Activated CD8-positive, alpha-beta T cell treated with anti-CD3 and anti-CD28 coated beads, Interleukin-2, amount 10 ng/mL, durations not matched to agents 7 days and 5 days (primary cell): Measurements from ENCODE around the gene SNRPB. TPM values are rescaled to one million over a fixed set of nuclear protein-coding genes. Genes with fewer than 3 reads are reported as not detected.
"Not testable (repeated sequence)": the region's sequence is repeated elsewhere in the genome, so short reads cannot be mapped to it uniquely, and the experiment has no call there.

Experiments used
- ATAC-seq: fragments of 150-1000 bp; cut with Tn5 transposase; one replicate; pipeline ENCODE4 v1.10.0; 2021; ENCODE audit warnings: moderate library complexity
- CTCF ChIA-PET: fragments of 350-600 bp; sonication (Branson Sonifier 250); formaldehyde crosslinking; loops from one replicate; lab custom pipeline; 2021; ENCODE audit warnings: antibody characterized with exemption; lab: Charles Lee
- POLR2A ChIA-PET: fragments of 350-600 bp; sonication (Branson Sonifier 250); formaldehyde crosslinking; loops from one replicate; lab custom pipeline; 2021; ENCODE audit warnings: antibody characterized with exemption; lab: Charles Lee
- DNase-seq: peaks from one replicate; pipeline ENCODE4 v3.0.0-alpha.2; 2020
- H3K27ac Mint-ChIP-seq: one replicate; pipeline ENCODE4 v1.8.0; 2021; ENCODE audit warnings: mild to moderate bottlenecking, mixed read lengths
- H3K27me3 Mint-ChIP-seq: one replicate; pipeline ENCODE4 v1.8.0; 2021; ENCODE audit warnings: low read depth, mixed read lengths
- H3K36me3 Mint-ChIP-seq: one replicate; pipeline ENCODE4 v1.8.0; 2021; ENCODE audit warnings: low read depth, mixed read lengths
- H3K4me1 Mint-ChIP-seq: one replicate; pipeline ENCODE4 v1.8.0; 2021; ENCODE audit warnings: low read depth, mixed read lengths
- H3K4me3 Mint-ChIP-seq: one replicate; pipeline ENCODE4 v1.8.0; 2021; ENCODE audit warnings: mild to moderate bottlenecking, mixed read lengths
- H3K9me3 Mint-ChIP-seq: one replicate; pipeline ENCODE4 v1.8.0; 2022; ENCODE audit warnings: mixed read lengths; ENCODE audit not compliant: insufficient read depth
- total RNA-seq, 2 experiments: library from RNA; stranded (reverse); gene quantifications; one replicate each; pipeline ENCODE4 v1.2.3, GENCODE V29; 2021

Gene SNRPB
- total RNA-seq, 2 experiments from 2014 or later: 338 to 339 TPM

DNA sequence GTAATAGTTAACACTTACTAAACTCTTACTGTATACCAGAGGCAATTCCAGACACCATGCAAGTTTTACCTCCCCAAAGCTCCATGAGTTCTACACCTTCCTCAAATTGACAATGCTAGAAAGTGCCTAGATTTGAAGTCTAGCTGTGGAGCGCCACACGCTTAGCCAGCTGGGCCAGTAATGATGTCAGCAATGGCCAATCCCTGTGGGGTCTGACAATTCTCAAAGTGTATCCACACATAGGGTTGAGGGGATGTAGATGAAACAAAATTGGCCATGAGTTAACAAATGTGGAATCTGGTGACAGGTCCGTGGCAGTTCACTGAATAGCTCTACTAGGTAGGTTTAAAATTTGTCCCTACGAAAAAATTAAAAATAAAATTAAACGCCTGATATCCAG lies 36.9 kb upstream of the SNRPB start:
- no peak for DNase-seq
- peak overlapping the region; percentile 99 for H3K4me3 Mint-ChIP-seq
- CTCF ChIA-PET: interaction anchor here (1.1 to 3.6 kb wide), 4 partner anchors 10 to 120 kb away, joined by 3 to 51 read pairs (median 6); no protein-coding TSS in a partner anchor
- peaks cover 4% of the 10 kb centered on the region for H3K36me3 Mint-ChIP-seq
- peaks cover 10% of the 10 kb centered on the region for H3K27me3 Mint-ChIP-seq
- POLR2A ChIA-PET: interaction anchor here (1.5 to 2.6 kb wide), 4 partner anchors 13 to 37 kb away, joined by 5 to 18 read pairs (median 7); partner anchors contain the start of gene SNRPB
- no peak overlapping the region for H3K27ac Mint-ChIP-seq
- peaks cover 11% of the 10 kb centered on the region for H3K4me1 Mint-ChIP-seq
- H3K9me3 Mint-ChIP-seq: no peaks in the 10 kb centered on the region
- no peak for ATAC-seq

- not testable (repeated sequence) for H3K36me3 Mint-ChIP-seq, H3K4me3 Mint-ChIP-seq
- CTCF ChIA-PET: interaction anchor here (2.0 to 3.6 kb wide), 2 partner anchors 15 to 18 kb away, joined by 10 to 51 read pairs; no protein-coding TSS in a partner anchor
Measured at GRCh38 chr20:2506426-2506825, 35.8 kb upstream of the SNRPB start.

DNA sequence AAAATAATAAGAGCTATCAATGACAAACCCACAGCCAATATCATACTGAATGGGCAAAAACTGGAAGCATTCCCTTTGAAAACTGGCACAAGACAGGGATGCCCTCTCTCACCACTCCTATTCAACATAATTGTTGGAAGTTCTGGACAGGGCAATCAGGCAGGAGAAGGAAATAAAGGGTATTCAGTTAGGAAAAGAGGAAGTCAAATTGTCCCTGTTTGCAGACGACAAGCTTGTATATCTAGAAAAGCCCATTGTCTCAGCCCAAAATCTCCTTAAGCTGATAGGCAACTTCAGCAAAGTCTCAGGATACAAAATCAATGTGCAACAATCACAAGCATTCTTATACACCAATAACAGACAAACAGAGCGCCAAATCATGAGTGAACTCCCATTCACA lies 34.2 kb upstream of the SNRPB start:
- DNase-seq, H3K9me3 Mint-ChIP-seq, H3K27ac Mint-ChIP-seq, POLR2A ChIA-PET, H3K4me3 Mint-ChIP-seq, H3K27me3 Mint-ChIP-seq, ATAC-seq: not testable (repeated sequence)
- CTCF ChIA-PET: interaction anchor here (2.2 kb wide), 1 partner anchor 17 kb away, joined by 13 read pairs; no protein-coding TSS in a partner anchor
- Mint-ChIP-seq H3K4me1 (peaks cover 11% of the 10 kb centered on the region), H3K36me3 (peaks cover 13% of the 10 kb centered on the region)

More at GRCh38 chr20:2506426-2506825, 35.8 kb upstream of the SNRPB start:
- ATAC-seq, DNase-seq, H3K9me3 Mint-ChIP-seq, H3K27me3 Mint-ChIP-seq, POLR2A ChIA-PET, H3K27ac Mint-ChIP-seq: not testable (repeated sequence)
- H3K4me1 Mint-ChIP-seq: peaks cover 11% of the 10 kb centered on the region

DNA sequence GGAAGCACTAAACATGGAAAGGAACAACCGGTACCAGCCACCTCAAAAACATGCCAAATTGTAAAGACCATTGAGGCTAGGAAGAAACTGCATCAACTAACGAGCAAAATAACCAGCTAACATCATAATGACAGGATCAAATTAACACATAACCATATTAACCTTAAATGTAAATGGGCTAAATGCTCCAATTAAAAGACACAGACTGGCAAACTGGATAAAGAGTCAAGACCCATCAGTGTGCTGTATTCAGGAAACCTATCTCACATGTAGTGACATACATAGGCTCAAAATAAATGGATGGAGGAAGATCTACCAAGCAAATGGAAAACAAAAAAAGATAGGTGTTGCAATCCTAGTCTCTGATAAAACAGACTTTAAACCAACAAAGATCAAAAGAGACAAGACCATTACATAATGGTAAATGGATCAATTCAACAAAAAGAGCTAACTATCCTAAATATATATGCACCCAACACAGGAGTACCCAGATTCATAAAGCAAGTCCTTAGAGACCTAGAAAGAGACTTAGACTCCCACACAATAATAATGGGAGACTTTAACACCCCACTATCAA lies 32.3 kb upstream of the SNRPB start:
- peaks cover 21% of the 10 kb centered on the region for H3K36me3 Mint-ChIP-seq
- POLR2A ChIA-PET, H3K4me1 Mint-ChIP-seq, H3K9me3 Mint-ChIP-seq, DNase-seq, H3K27ac Mint-ChIP-seq, CTCF ChIA-PET, H3K27me3 Mint-ChIP-seq, H3K4me3 Mint-ChIP-seq, ATAC-seq: not testable (repeated sequence)

DNA sequence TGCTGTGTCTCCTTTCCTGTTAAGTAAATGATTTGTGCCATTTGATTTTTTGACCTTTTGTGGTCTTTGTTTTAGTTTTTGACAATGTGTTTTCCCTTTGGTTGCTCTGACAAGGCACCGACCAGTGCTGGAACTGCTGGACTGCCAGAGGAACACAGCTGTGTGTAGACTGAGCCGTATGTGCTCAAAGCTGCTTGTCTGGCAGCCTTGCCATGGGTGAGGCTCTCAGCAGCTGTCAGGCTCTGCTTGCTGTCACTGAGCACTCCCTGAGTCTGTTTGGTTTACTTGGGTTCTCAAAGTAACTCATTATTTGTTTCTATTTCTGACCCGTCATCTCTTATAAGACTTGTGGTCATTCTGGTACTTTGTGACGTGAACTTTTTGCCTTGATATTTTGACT lies 15.1 kb upstream of the SNRPB start:
- H3K27me3 Mint-ChIP-seq: no peaks in the 10 kb centered on the region
- H3K9me3 Mint-ChIP-seq: no peaks in the 10 kb centered on the region
- H3K36me3 Mint-ChIP-seq: peaks cover 48% of the 10 kb centered on the region
- no peak for DNase-seq
- CTCF ChIA-PET: no interaction called here
- POLR2A ChIA-PET: interaction anchor here (0.7 kb wide), 1 partner anchor 22 kb away, joined by 3 read pairs; no protein-coding TSS in a partner anchor
- H3K27ac Mint-ChIP-seq: no peak overlapping the region
- no peak overlapping the region for H3K4me3 Mint-ChIP-seq
- ATAC-seq: no peak
- no peaks in the 10 kb centered on the region for H3K4me1 Mint-ChIP-seq

DNA sequence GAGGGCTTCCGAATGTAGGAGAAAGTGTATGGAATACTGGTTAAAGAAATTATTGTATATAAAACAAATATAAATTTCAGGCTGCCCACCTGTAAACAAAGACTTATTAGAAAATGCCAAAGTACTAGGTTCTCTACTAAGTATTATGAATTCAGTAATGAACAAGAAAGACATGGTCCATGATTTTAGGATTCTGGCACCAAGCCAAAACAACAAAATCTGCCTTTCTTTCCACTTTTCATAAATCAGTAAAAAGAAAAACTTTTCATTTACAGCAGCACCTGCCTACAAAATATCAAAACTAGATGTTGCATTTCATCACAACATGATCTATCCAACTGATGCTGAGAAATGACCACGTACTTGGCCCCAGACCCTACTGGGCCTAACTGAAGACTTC lies 14.5 kb upstream of the SNRPB start:
- Mint-ChIP-seq H3K9me3 (no peaks in the 10 kb centered on the region), H3K4me3 (no peak overlapping the region), H3K4me1 (no peaks in the 10 kb centered on the region), H3K36me3 (peaks cover 52% of the 10 kb centered on the region), H3K27ac (no peak overlapping the region), H3K27me3 (no peaks in the 10 kb centered on the region)
- ChIA-PET CTCF (no interaction called here), POLR2A (no interaction called here)
- no peak for ATAC-seq
- no peak for DNase-seq

GRCh38 chr20:2483504-2483903 lies 12.9 kb upstream of the SNRPB start:
- H3K27me3 Mint-ChIP-seq: no peaks in the 10 kb centered on the region
- no peak for DNase-seq
- ATAC-seq: no peak
- CTCF ChIA-PET: no interaction called here
- H3K36me3 Mint-ChIP-seq: peaks cover 47% of the 10 kb centered on the region
- POLR2A ChIA-PET: no interaction called here
- no peak overlapping the region for H3K4me3 Mint-ChIP-seq
- no peaks in the 10 kb centered on the region for H3K9me3 Mint-ChIP-seq
- no peaks in the 10 kb centered on the region for H3K4me1 Mint-ChIP-seq
- no peak overlapping the region for H3K27ac Mint-ChIP-seq

DNA sequence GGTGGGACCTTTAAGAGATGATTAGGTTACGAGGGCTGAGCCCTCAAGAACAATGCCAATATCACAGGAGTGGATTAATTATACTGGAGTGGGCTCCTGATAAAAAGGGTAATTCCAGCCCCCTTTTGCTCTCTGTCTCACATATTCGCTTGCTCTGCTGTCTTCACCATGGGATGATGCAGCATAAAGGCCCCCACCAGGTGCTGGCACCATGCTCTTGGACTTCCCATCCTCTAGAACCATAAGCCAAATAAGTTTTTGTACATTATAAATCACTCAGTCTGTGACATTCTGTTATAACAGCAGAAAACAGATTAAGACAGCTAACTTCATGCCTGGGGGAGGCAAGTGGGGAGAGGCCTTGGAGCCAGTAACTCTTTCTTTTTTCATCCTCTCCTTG lies 9.8 kb upstream of the SNRPB start:
- ChIA-PET POLR2A (interaction anchor here (1.1 kb wide), 1 partner anchor 9 kb away, joined by 3 read pairs; the partner anchor contains the start of gene SNRPB), CTCF (interaction anchor here (1.7 to 2.0 kb wide), 2 partner anchors 42 to 44 kb away, joined by 3 to 4 read pairs; no protein-coding TSS in a partner anchor)
- ATAC-seq: no peak
- Mint-ChIP-seq H3K4me3 (no peak overlapping the region), H3K36me3 (peaks cover 42% of the 10 kb centered on the region), H3K27me3 (no peaks in the 10 kb centered on the region), H3K9me3 (no peaks in the 10 kb centered on the region), H3K4me1 (no peaks in the 10 kb centered on the region), H3K27ac (no peak overlapping the region)
- no peak for DNase-seq

DNA sequence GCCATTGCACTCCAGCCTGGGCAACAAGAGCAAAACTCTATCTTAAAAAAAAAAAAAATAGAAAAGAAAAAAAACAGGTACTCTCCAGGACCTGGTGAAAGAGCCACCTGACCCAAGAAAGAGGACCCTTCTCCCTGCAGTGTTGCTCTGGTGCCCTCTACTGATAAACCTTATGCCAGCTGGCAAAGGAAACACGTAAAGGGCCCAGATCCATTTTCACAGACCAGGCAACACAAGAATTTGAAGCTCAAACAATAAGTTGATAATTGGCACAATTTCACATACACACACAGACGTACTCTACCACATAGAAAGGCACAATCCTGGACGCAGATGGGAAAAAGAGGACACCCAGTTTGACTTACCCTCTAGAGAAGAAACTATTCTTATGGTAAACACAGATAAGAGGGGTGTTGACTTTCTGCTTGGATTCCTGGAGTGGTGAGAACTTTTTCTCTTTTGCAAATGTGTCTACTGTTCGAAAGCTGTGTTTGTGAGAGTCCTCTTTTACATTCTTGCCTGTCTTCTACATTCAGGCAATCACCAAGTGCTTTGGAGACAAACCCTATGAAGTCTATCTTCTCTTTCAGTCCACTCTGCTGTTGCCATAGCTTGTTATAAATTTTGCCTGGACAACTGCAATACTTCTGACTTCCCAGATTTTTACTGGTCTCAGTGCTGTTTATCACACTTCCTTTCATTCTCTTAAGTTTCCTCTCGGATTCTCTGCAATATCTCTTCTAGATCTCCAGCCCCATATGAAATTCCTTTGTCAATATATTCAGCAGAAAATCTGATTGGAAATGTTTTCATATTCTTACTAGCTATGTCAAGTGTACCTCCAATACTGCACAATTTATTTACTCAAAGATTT lies 6.4 kb upstream of the SNRPB start:
- Mint-ChIP-seq H3K27ac (no peak overlapping the region), H3K4me3 (no peak overlapping the region), H3K27me3 (no peaks in the 10 kb centered on the region), H3K36me3 (peaks cover 24% of the 10 kb centered on the region), H3K9me3 (no peaks in the 10 kb centered on the region), H3K4me1 (peaks cover 6% of the 10 kb centered on the region)
- CTCF ChIA-PET: interaction anchor here (1.2 to 4.3 kb wide), 4 partner anchors 21 to 48 kb away, joined by 4 to 20 read pairs (median 4); no protein-coding TSS in a partner anchor
- POLR2A ChIA-PET: interaction anchor here (0.9 kb wide), 1 partner anchor 10 kb away, joined by 3 read pairs; no protein-coding TSS in a partner anchor
- ATAC-seq: no peak
- DNase-seq: no peak

- Mint-ChIP-seq H3K9me3 (no peaks in the 10 kb centered on the region), H3K27ac (no peak overlapping the region)
Measured at GRCh38 chr20:2475850-2476741, 5.5 kb upstream of the SNRPB start.

GRCh38 chr20:2473516-2473915 lies 2.9 kb upstream of the SNRPB start:
- no peak for DNase-seq
- H3K4me3 Mint-ChIP-seq: no peak overlapping the region
- ATAC-seq: no peak
- H3K36me3 Mint-ChIP-seq: peaks cover 27% of the 10 kb centered on the region
- no peaks in the 10 kb centered on the region for H3K9me3 Mint-ChIP-seq
- H3K4me1 Mint-ChIP-seq: peaks cover 26% of the 10 kb centered on the region
- CTCF ChIA-PET: interaction anchor here (4.3 kb wide), 1 partner anchor 48 kb away, joined by 20 read pairs; no protein-coding TSS in a partner anchor
- POLR2A ChIA-PET: no interaction called here
- H3K27ac Mint-ChIP-seq: no peak overlapping the region
- H3K27me3 Mint-ChIP-seq: no peaks in the 10 kb centered on the region

More at GRCh38 chr20:2475850-2476741, 5.5 kb upstream of the SNRPB start:
- POLR2A ChIA-PET: interaction anchor here (0.9 kb wide), 1 partner anchor 9 kb away, joined by 3 read pairs; no protein-coding TSS in a partner anchor
- CTCF ChIA-PET: interaction anchor here (1.4 to 4.3 kb wide), 2 partner anchors 20 to 46 kb away, joined by 4 to 20 read pairs; no protein-coding TSS in a partner anchor
- DNase-seq (no peak), ATAC-seq (no peak)
- Mint-ChIP-seq H3K4me1 (peaks cover 12% of the 10 kb centered on the region), H3K36me3 (peaks cover 22% of the 10 kb centered on the region), H3K27me3 (no peaks in the 10 kb centered on the region), H3K4me3 (no peak overlapping the region)
